ENCODE measurements around the gene MRC1. TPM values are rescaled to one million over a fixed set of nuclear protein-coding genes. Genes with fewer than 3 reads are reported as not detected.

MRC1 gene
- total and polyA plus RNA-seq, 2 of the 13 experiments (the other 11 are each of a cell fraction or from before 2014, with no cell fraction given) = not detected

DNA sequence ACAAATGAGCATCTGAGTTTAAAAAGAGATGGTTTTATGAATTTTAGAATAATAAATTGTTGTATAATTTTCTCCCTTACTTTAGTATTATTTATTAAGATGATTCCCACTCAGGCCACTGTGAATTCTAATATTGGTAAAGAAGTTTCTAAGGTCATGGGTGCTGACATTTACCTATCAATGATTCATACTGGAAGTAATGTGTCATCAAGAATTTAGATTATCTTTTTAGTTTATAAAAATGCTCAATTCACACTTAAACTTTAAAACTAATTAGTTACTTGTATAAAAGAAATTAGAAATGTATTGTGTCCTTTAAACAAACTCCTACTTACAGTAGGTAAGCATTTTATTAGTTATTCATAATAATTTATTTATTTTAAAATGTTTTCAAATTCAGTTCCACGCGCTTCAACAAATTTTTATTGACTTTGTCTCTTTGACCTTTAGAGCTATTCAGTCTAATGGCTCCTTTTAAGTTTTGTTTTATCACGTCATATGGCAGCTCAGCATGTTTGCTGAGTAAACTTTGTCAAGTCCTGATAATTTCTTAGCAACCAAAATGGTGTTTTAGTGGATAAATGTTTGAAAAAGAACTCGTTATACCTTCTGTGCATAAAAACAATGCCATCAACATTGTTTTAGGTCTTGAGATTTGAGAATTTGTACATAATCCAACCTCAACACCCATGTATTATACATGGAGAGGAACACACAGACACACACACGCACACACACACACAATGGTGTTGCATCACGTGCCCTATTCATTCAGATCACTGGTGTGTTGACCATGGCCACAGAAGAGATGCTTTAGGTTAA lies 15.1 kb upstream of the MRC1 start (continued):
- TF ChIP-seq MLXIP (CRISPR knock-in tag; IDR thresholded peaks at IDR 0.05; ENCODE audit: borderline replicate concordance) (no peak), ZNF230 (CRISPR knock-in tag; IDR thresholded peaks at IDR 0.05) (no peak), PAWR (CRISPR knock-in tag; IDR thresholded peaks at IDR 0.05; ENCODE audit: borderline replicate concordance) (no peak), ARID2 (CRISPR knock-in tag; IDR thresholded peaks at IDR 0.05; ENCODE audit: borderline replicate concordance) (no peak), ESRRA (CRISPR knock-in tag; IDR thresholded peaks at IDR 0.05; ENCODE audit: low read depth) (no peak), REXO4 (CRISPR knock-in tag; IDR thresholded peaks at IDR 0.05; ENCODE audit: borderline replicate concordance) (no peak), ZNF546 (CRISPR knock-in tag; conservative IDR thresholded peaks at IDR 0.05) (no peak), GABPA (IDR thresholded peaks at IDR 0.05; ENCODE audit: low read depth, low read length) (no peak), GABPA (CRISPR knock-in tag; IDR thresholded peaks at IDR 0.05; ENCODE audit: low read depth) (no peak), HOXA5 (CRISPR knock-in tag; IDR thresholded peaks at IDR 0.05) (no peak), CREB1 (IDR thresholded peaks at IDR 0.05) (0 out of 2 replicates have a peak, but pooled peaks have one; percentile 25), CREB1 (CRISPR knock-in tag; IDR thresholded peaks at IDR 0.05) (no peak), ZBTB34 (CRISPR knock-in tag; IDR thresholded peaks at IDR 0.05) (no peak), CBX1 (IDR thresholded peaks at IDR 0.05; ENCODE audit: low read depth) (no peak), RXRA (CRISPR knock-in tag; IDR thresholded peaks at IDR 0.05) (no peak), CCDC6 (CRISPR knock-in tag; IDR thresholded peaks at IDR 0.05) (no peak), TERF1 (CRISPR knock-in tag; IDR thresholded peaks at IDR 0.05) (no peak), SUZ12 (IDR thresholded peaks at IDR 0.05; ENCODE audit: low read depth, low read length) (no peak), IKZF1 (IDR thresholded peaks at IDR 0.05) (no peak)
- TF ChIP-seq, protein P1, sequence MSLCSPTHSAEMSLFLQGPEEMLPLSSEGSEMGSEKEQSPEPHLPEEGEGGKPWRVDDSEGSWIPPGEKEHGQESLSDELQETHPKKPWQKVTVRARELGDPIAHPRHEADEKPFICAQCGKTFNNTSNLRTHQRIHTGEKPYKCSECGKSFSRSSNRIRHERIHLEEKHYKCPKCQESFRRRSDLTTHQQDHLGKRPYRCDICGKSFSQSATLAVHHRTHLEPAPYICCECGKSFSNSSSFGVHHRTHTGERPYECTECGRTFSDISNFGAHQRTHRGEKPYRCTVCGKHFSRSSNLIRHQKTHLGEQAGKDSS (CRISPR knock-in tag; IDR thresholded peaks at IDR 0.05; ENCODE audit: borderline replicate concordance, low read depth) = no peak
- TF ChIP-seq, protein P2, sequence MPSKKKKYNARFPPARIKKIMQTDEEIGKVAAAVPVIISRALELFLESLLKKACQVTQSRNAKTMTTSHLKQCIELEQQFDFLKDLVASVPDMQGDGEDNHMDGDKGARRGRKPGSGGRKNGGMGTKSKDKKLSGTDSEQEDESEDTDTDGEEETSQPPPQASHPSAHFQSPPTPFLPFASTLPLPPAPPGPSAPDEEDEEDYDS (CRISPR knock-in tag; IDR thresholded peaks at IDR 0.05) = no peak
- TF ChIP-seq, protein P3, sequence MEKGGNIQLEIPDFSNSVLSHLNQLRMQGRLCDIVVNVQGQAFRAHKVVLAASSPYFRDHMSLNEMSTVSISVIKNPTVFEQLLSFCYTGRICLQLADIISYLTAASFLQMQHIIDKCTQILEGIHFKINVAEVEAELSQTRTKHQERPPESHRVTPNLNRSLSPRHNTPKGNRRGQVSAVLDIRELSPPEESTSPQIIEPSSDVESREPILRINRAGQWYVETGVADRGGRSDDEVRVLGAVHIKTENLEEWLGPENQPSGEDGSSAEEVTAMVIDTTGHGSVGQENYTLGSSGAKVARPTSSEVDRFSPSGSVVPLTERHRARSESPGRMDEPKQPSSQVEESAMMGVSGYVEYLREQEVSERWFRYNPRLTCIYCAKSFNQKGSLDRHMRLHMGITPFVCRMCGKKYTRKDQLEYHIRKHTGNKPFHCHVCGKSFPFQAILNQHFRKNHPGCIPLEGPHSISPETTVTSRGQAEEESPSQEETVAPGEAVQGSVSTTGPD (CRISPR knock-in tag; IDR thresholded peaks at IDR 0.05) = no peak

Measured in HepG2 (cell line).